ENCODE measurements around the gene ADAM23. TPM values are rescaled to one million over a fixed set of nuclear protein-coding genes. Genes with fewer than 3 reads are reported as not detected.

The ADAM23 gene
- total RNA-seq, 1 donor, result 0.94 TPM

DNA sequence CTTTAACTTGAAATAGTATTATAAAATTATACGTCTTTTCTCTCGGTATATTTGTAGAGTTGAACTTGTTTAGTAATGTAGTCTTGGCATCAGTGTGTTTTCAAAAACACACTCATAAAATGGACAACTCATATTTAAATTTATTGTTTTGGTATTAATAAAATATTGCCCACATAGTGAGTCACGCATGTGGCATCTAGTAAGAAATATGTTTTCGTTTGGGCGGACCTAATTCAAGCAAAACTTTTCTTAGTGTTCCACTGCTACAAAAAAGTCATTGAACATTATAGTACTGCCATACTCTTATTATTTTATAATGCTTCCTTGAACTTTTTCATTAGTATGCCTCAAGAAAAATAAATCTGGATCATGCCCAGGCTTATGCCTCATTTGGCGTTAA lies 167.9 kb downstream of the ADAM23 start:
- Histone ChIP-seq H3K9me3 (ENCODE audit: low read depth, low read length) (no peaks in the 10 kb centered on the region), H3K4me3 (ENCODE audit: low read length) (no peak overlapping the region), H3K27me3 (ENCODE audit: insufficient read depth, low read length) (no peaks in the 10 kb centered on the region), H3K4me1 (ENCODE audit: insufficient read depth, low read length) (no peaks in the 10 kb centered on the region)

DNA sequence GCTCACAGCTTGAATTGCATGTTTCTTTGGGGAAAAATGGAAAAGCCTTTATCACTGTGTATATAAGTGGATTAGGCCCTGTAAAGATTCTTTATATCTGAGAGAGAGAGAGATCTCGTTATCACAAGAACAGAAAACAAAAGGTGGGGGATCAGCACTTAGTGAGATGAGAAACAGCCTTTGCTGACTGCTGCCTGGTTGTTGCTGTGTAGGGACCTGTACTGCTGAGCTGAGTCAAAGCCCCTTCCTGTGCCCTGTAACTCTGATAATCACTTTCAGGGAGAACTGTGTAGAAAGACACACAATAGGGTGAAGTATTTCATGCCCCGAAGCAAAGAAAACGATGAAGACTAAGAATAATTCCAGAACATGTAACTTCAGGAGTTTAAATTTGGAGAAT lies 168.4 kb downstream of the ADAM23 start:
- Histone ChIP-seq H3K4me3 (ENCODE audit: low read length) (no peak overlapping the region), H3K4me1 (ENCODE audit: insufficient read depth, low read length) (no peaks in the 10 kb centered on the region), H3K9me3 (ENCODE audit: low read depth, low read length) (no peaks in the 10 kb centered on the region), H3K27me3 (ENCODE audit: insufficient read depth, low read length) (no peaks in the 10 kb centered on the region)

DNA sequence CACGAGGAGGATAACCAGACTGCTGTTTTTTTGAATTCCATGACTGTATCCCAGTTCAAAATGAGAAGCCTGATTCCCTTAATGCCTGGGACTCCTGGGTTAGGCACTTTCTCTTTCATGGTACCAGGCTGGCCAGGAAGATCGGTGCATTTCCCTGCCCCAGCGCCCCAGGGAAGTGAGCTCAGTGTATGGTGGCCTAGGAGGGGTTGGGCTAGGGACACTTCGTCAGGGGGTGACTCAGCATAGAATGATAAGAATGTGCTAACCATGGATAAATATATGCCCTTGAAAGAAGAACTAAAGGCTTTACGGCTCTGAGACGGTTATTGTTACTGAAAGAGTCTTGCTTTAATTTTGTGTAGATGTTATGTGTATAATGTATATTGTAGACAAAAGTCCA lies 171.5 kb downstream of the ADAM23 start:
- Histone ChIP-seq H3K4me1 (ENCODE audit: insufficient read depth, low read length) (no peaks in the 10 kb centered on the region), H3K27me3 (ENCODE audit: insufficient read depth, low read length) (no peaks in the 10 kb centered on the region), H3K4me3 (ENCODE audit: low read length) (no peak overlapping the region), H3K9me3 (ENCODE audit: low read depth, low read length) (no peaks in the 10 kb centered on the region)

GRCh38 chr2:206615417-206616089 lies 172.2 kb downstream of the ADAM23 start:
- Histone ChIP-seq H3K4me1 (ENCODE audit: insufficient read depth, low read length) (no peaks in the 10 kb centered on the region), H3K27me3 (ENCODE audit: insufficient read depth, low read length) (no peaks in the 10 kb centered on the region), H3K4me3 (ENCODE audit: low read length) (no peak overlapping the region), H3K9me3 (ENCODE audit: low read depth, low read length) (no peaks in the 10 kb centered on the region)

- Histone ChIP-seq H3K4me3 (ENCODE audit: low read length) (no peak overlapping the region), H3K4me1 (ENCODE audit: insufficient read depth, low read length) (no peaks in the 10 kb centered on the region), H3K27me3 (ENCODE audit: insufficient read depth, low read length) (no peaks in the 10 kb centered on the region), H3K9me3 (ENCODE audit: low read depth, low read length) (no peaks in the 10 kb centered on the region)
Measured at GRCh38 chr2:206616151-206616550, 172.8 kb downstream of the ADAM23 start.

- H3K4me1 ChIP-seq (ENCODE audit: insufficient read depth, low read length), result no peaks in the 10 kb centered on the region
- H3K27me3 ChIP-seq (ENCODE audit: insufficient read depth, low read length), result no peaks in the 10 kb centered on the region
- no peak overlapping the region for H3K4me3 ChIP-seq (ENCODE audit: low read length)
- no peaks in the 10 kb centered on the region for H3K9me3 ChIP-seq (ENCODE audit: low read depth, low read length)
Measured at GRCh38 chr2:206619011-206619410, 175.7 kb downstream of the ADAM23 start.

DNA sequence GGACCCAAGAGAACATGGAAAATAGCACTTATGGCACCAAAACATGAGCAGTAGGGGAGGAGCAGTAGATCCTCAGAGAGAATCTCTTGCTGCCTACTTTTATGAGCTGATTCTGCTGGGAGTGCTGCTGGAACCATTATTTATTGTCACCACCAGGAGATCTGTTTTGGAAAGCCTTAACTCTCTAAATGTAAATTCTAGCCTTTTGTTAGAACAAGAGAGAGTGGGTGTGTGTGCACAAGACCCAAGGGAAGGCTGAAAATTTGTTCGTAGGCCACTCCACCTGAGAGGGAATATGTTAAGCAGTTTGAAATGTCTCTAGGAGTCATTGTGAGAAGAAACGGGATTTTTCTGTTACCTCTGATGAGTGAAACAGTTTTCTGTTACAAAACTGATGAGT lies 182.8 kb downstream of the ADAM23 start:
- H3K4me3 ChIP-seq (ENCODE audit: low read length), result no peak overlapping the region
- no peaks in the 10 kb centered on the region for H3K27me3 ChIP-seq (ENCODE audit: insufficient read depth, low read length)
- H3K9me3 ChIP-seq (ENCODE audit: low read depth, low read length), result no peaks in the 10 kb centered on the region
- no peaks in the 10 kb centered on the region for H3K4me1 ChIP-seq (ENCODE audit: insufficient read depth, low read length)

GRCh38 chr2:206627632-206628031 lies 184.3 kb downstream of the ADAM23 start:
- H3K9me3 ChIP-seq (ENCODE audit: low read depth, low read length), result no peaks in the 10 kb centered on the region
- no peaks in the 10 kb centered on the region for H3K27me3 ChIP-seq (ENCODE audit: insufficient read depth, low read length)
- no peak overlapping the region for H3K4me3 ChIP-seq (ENCODE audit: low read length)
- H3K4me1 ChIP-seq (ENCODE audit: insufficient read depth, low read length), result no peaks in the 10 kb centered on the region

DNA sequence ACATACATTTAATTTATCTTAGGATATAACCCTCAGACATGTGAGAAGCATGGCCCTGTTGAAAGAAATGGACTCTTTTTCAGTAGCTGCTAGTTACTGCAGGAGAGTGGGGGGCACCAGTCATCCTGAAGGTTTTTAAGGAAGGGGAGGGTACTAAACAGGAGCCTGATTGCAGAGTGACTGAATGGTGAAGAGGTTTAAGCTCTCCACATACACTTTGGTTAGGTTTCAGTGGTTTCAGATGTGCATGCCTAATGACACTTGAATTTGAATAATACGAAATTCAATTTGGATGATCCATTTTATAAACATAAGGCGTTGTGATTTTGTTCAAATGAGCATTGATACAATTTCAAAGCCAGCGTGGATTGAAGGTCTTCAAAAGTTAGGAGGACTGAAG lies 188.0 kb downstream of the ADAM23 start:
- H3K27me3 ChIP-seq (ENCODE audit: insufficient read depth, low read length), result peaks cover 4% of the 10 kb centered on the region
- no peaks in the 10 kb centered on the region for H3K4me1 ChIP-seq (ENCODE audit: insufficient read depth, low read length)
- H3K4me3 ChIP-seq (ENCODE audit: low read length), result no peak overlapping the region
- no peaks in the 10 kb centered on the region for H3K9me3 ChIP-seq (ENCODE audit: low read depth, low read length)

DNA sequence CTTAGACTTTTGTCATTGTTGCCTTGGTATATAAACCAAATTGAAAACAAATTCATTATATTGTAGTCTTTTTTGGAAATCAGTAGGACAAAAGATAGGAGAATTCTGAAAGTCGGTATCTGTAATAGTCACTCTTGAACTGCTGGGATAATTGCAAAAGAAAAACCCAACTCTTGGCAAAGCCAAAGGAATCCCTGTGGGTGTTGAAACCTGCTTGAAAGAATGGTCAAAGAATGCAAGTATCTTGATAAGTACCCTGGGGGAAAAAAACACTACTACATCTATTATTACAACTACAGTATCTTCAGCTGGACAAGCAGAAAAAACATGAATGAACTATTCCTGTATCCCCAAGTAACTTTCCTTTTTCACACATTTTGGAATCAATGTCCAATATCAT lies 191.7 kb downstream of the ADAM23 start:
- no peaks in the 10 kb centered on the region for H3K9me3 ChIP-seq (ENCODE audit: low read depth, low read length)
- H3K27me3 ChIP-seq (ENCODE audit: insufficient read depth, low read length), result peaks cover 6% of the 10 kb centered on the region
- H3K4me1 ChIP-seq (ENCODE audit: insufficient read depth, low read length), result no peaks in the 10 kb centered on the region
- no peak overlapping the region for H3K4me3 ChIP-seq (ENCODE audit: low read length)

DNA sequence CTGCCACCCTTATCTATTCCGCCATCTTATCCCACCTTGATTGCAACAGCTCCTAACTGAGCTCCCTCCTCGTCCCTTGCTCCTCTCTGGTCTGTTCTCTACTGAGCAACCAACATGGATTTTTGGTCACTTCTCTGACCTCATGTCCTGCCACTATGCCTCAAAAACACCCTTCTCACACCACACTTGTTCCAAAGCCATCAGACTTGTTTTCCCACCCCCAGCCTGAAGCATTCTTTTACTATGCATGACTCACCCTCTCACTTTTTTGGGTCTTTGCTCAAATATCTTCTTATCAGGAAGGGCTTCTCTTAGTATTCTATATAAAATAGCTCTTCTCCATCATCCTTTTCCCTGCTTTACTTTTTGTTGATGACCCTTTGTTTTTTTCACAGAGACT lies 196.3 kb downstream of the ADAM23 start:
- H3K9me3 ChIP-seq (ENCODE audit: low read depth, low read length), result no peaks in the 10 kb centered on the region
- peaks cover 41% of the 10 kb centered on the region for H3K27me3 ChIP-seq (ENCODE audit: insufficient read depth, low read length)
- H3K4me3 ChIP-seq (ENCODE audit: low read length), result no peak overlapping the region
- no peaks in the 10 kb centered on the region for H3K4me1 ChIP-seq (ENCODE audit: insufficient read depth, low read length)

DNA sequence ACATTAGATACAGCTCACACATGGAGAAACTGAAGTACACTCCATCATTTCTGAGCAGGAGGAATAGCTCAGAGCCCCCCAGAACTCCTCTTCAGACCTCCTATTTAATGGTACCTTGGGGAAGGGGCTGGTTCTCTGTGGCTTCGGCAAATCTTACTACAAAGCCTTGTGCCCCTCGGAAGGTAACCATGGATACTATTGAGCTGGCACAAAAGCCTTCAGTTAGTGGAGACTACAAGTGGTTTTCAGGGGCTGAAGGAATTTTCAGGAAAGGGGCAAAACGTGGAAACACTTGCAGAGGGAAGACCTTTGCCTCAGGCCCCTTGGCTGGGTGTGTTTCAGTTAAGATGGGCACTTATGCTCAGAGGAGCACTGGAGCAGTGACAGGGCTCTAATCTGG lies 197.9 kb downstream of the ADAM23 start:
- Histone ChIP-seq H3K27me3 (ENCODE audit: insufficient read depth, low read length) (peaks cover 41% of the 10 kb centered on the region), H3K4me3 (ENCODE audit: low read length) (no peak overlapping the region), H3K9me3 (ENCODE audit: low read depth, low read length) (no peaks in the 10 kb centered on the region), H3K4me1 (ENCODE audit: insufficient read depth, low read length) (no peaks in the 10 kb centered on the region)

DNA sequence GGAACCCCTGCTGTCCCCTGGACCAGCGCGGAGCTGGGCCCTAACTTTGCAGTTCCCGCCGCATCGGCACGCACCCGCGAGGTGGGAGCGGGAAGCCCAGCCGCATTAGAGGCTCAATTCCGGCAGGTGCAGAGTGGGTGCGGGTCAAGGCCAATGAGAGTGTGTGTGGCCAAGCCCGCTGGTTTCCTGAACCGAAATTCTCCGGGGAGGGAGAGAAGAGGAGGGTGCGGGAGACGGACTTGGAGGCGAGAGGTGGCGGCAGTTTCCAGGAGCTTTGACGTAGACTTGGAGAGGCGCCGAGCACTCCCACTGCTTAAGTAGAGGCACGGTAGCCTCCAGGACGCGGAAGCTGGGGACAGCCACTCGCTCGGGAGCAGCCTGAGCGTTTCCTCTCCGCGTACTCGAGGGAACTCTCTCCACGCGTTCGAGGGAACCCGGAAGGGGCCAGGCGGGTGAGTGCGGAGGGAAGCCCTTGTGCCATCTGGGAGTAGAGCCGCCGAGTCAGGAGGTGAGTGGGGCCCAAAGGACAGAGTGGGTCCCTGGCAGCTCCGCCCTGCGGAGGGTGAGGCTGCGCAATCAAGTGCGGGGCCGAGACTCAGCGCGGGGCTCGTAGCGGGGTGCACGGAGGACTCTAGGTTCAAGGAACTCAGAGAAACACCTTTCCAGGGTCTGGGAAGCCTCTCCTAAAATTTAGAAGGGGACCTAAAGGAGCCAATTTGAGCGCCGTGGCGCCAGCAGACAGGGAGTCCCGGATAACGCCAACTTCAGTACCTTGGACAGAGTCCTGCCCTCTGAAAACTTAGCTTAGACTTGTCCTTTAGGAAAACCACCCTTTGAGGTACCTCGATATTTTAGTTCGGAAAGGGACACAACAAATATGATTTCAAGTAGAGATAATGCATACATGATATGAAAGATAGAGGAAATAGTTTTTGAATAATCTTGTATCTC lies 199.0 kb downstream of the ADAM23 start, which contains the start of gene FAM237A:
TSS of gene FAM237A (plus strand) at position 413 of the 951 bp plus-strand sequence. CDS start 1,750 bp downstream, outside the sequence.
- Histone ChIP-seq H3K27me3 (ENCODE audit: insufficient read depth, low read length) (peaks cover 41% of the 10 kb centered on the region), H3K9me3 (ENCODE audit: low read depth, low read length) (no peaks in the 10 kb centered on the region), H3K4me3 (ENCODE audit: low read length) (no peak within 1 kb of the TSS), H3K4me1 (ENCODE audit: insufficient read depth, low read length) (no peaks in the 10 kb centered on the region)

GRCh38 chr2:206647985-206648384 lies 204.7 kb downstream of the ADAM23 start:
- peaks cover 12% of the 10 kb centered on the region for H3K27me3 ChIP-seq (ENCODE audit: insufficient read depth, low read length)
- H3K9me3 ChIP-seq (ENCODE audit: low read depth, low read length), result no peaks in the 10 kb centered on the region
- H3K4me1 ChIP-seq (ENCODE audit: insufficient read depth, low read length), result no peaks in the 10 kb centered on the region
- no peak overlapping the region for H3K4me3 ChIP-seq (ENCODE audit: low read length)

DNA sequence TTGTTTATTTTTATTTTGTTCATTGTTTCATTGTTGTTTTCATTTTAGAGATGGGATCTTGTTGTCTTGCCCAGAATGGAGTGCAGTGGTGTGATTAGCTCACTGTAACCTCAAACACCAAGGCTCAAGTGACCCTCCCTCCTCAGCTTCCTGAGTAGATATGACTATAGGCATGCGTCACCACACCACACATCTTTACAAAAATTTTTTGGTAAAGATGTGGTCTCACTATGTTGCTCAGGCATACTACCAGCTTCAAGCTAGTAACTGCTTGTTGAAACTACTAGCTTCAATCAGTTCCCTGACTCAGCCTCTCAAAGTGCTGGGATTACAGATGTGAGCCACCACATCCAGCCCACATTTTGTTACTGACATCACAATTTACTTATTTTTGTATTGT lies 213.8 kb downstream of the ADAM23 start:
- Histone ChIP-seq H3K27me3 (ENCODE audit: insufficient read depth, low read length) (no peaks in the 10 kb centered on the region), H3K9me3 (ENCODE audit: low read depth, low read length) (peaks cover 7% of the 10 kb centered on the region), H3K4me1 (ENCODE audit: insufficient read depth, low read length) (no peaks in the 10 kb centered on the region), H3K4me3 (ENCODE audit: low read length) (no peak overlapping the region)
